ENCODE measurements around the gene MTFP1.

DNA sequence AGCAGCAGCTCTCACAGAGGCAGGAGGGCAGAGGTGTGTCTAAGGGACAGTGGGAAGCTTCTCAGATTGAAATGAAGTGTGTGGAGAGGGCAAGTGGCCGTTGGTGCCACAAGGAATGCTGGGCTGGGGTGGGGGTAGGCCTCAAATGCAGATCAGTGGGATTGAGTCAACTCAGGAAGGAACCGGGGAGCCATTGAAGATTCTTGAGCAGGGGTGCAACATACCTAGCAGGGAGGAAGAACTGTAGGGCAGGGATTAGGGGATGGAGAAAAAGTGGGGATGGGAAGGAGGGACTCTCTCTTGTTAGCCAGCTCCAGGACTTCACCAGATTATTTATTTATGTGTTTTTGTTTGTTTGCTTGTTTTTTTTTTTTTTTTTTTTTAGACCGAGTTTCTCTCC lies 31.7 kb upstream of the MTFP1 start:
- TF ChIP-seq CTCF (IDR thresholded peaks at IDR 0.05) (no peak), EP300 (IDR thresholded peaks at IDR 0.05) (no peak), POLR2A (IDR thresholded peaks at IDR 0.05) (no peak), POLR2AphosphoS5 (IDR thresholded peaks at IDR 0.05) (no peak)

Data from suprapubic skin (tissue), 4 donors.